Hematopoietic multipotent progenitor cell treated with erythropoietin and hydrocortisone succinate and interleukin-3 and kit ligand, for 8 days (in vitro differentiated cells): ENCODE measurements around the gene RANBP17.
"Not testable (repeated sequence)": the region's sequence is repeated elsewhere in the genome, so short reads cannot be mapped to it uniquely, and the experiment has no call there.

Experiments used
- DNase-seq: peaks from one replicate; pipeline ENCODE4 v3.0.0-alpha.2; 2015

RANBP17 gene

DNA sequence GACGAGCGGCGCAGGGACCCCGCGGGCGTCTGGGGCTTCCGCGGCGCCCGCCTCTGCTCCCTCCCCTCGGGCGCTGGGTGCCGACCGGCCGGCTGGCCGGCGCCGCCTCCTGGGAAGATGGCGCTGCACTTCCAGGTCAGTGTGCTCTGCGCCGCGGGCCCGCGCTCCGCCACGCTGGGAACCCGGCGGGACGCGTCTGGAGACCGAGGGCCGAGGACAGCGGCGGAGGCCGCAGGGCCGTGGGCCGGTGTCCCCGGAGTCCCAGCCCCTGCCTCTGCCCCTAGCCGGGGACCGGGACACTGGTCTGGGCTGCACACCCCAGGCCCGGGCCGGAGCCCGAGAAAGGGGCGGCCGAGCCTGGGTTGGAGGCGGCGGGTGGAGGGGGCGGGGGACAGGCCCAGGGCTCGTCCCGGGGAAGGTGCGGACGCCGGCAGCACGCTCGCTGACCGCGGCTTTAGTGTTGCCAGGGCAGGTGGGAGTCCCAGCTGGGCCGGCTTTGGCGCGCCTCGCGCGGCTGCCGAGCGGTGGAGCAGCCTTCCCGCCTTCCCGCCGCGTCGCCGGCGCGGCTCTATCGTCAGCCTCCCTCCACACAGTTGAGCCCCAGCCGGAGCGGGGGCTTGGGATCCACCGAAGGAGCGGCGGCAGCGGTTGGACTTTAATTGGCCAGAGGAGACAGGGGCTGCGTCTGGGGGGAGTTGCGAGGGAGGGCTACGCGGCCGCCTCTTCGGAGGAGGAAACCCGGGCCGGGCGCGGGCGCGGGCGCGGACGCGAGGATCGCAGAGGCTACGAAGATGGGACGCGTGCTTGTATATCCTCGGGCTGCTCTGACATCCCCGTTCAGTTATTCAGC, at the start of gene RANBP17:
Gene RANBP17 (plus strand): TSS at position 102 of the 850 bp plus-strand sequence.
- DNase-seq: peak; percentile 58

DNA sequence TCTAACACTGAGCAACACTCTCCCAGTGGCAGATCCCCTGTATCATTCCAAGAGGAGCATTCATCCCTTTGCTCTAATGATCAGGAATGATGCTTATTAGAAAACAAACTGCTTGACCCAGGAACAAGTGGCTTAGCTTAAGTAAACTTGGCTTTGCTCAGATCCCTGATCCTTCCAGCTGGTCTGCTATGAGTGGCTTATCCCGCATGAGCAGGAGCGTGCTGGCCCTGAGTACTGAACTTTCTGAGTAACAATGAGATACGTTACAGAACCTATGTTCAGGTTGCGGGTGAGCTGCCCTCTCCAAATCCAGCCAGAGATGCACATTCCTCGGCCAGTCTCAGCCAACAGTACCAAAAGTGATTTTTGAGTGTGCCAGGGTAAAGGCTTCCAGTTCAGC, 48.6 kb upstream of the RANBP17 start:
- DNase-seq: no peak

DNA sequence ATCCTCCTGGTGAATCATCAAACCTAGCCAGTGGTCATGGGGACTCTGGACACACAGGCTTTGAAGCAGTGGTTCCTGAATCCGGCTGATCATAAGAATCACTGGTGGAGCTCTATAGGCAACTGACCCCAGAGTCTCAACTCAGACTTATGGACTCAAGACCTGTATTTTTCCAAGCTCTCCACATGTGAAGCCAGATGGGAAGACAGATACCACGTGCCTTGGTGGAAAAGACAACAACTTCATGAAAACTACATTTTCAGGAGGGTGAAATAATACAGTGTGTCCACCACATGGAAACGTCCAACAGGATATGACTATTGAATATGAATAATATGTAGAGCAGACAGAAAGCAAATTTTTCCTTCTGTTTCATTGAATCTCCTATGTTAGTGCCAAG, 44.6 kb upstream of the RANBP17 start:
- DNase-seq: no peak

DNA sequence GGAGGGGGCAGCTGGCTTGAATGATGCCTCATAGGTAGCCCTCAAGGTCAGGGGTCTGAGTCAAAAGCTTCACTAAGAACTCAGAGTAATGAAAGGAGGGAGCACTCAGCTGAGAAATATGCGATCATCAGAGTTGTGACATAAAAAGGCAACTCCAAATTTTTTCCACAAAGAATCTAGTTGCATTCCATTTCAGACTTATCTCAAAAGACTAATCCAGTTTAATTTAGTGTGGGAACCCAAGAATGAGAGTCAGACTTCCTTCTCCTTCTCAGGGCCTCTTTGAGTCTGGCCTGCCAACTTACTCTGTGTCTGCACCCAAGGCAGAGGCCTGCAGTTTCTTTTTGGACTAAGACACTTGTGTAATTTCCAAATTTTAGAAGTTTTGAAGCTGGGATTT, 43.6 kb upstream of the RANBP17 start:
- no peak for DNase-seq

DNA sequence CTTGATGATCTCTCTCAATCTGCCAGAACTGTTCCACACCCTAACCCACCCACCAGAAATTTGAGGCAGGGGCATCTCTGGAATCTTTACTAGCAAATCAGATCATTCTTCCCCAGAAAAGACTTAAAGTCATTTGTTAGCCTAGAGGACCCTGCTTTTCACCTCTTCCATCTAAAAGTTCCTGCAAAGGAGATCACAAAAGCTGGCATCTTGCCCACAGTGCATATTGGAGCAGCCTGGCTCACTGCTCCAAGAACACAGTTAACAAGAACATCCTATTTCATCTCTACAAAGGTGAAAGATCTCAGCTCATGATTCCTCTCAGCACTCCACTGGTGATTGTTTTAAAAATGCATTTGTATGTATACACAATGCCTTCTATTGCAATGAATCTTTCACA, 42.0 kb upstream of the RANBP17 start:
- no peak for DNase-seq

DNA sequence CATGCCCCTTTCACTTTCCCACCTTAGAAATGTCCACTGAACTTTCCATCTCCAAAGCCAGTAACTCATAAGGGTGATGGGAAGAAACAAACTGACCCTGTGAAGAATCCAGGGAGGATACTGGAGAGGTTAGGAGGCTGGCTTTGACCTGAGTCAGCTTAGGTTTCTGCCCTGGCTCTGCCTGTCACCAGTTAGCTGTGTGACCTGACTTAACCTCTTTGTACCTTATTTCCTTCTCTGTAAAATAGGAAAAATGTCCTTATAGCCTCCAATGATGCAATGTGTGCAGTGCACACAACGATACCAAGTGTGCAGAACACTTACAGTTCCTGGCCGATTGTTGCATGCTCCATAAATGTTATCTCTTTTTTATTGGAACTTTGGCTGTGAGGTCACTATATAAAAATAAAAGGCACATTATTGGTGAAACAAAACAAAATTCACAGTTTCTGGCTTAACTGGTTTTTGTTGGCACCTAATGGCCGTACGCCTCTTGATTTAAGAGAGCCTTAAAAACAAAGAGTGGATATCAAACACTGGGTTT, 40.5 kb upstream of the RANBP17 start:
- DNase-seq: no peak

DNA sequence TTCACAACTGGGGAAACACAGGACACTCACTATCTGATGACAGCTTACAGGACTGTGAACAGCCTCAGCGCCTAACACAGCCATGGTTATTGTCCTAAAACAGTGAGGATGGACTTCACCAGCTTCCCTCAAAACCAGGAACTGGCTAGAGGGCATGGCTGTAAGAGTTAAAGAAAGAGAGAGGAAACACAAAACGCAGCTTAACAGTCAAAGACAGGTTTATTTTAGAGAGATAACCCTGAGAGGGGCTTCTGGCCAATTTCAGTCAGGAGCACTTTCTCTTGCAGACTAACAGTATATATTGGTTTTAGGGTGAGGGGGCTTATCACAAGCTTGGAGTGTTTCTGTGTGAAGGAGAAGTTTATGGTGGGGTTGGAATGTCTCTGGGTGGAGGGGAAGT, 35.7 kb upstream of the RANBP17 start:
- no peak for DNase-seq

DNA sequence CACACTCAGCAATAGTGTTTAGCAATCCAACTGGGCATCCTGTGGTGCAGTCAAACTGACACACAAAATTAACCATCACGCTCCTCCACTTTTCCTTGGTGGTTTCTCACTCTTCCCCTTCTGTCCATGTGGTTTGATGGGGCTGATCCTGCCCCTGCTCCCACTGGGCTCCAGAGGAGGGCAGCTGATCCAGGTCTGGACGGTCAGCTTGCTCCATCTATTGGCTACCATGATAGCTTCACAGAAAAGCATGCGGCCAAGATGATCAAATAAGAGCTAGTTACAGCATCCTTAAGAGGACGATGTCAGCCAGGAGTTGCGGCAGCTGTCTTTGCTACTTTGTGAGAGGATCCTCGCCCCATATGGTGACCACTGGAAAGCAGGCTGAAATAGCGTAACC, 29.6 kb upstream of the RANBP17 start:
- DNase-seq: no peak

DNA sequence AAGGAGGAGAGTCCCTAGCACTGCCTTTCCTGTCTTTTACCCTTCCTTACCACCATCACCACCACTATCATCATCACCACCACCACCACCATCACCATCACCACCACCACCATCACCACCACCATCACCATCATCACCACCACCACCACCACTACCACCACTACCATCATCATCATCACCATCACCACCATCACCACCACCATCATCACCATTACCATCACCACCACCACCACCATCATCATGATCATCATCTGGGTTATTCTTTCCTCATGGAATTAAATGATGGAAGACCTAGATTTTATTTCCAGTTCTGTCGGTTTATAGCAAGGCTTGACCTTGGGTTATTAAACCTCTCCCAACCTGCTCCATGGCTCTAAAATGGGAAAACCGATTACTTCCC, 27.8 kb upstream of the RANBP17 start:
- DNase-seq: not testable (repeated sequence)

DNA sequence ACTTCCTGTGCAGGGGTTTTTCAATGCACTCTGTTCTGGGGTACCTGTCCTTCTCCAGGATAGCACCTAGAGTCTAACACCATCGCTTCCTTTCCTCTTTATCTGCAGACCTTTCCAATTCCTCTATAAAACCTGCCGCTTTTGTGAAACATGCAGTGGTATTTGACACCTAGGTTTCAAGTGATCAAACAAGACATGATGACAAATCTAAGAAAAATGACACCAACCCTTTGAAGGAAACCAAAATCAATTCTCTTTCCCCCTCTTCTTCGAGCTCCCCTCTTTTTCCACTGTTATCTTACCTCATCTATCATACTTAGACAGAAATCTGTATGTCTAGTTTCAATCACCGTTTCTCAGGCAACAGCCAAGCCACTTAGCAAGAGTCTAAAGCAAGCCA, 25.6 kb upstream of the RANBP17 start:
- DNase-seq: no peak

DNA sequence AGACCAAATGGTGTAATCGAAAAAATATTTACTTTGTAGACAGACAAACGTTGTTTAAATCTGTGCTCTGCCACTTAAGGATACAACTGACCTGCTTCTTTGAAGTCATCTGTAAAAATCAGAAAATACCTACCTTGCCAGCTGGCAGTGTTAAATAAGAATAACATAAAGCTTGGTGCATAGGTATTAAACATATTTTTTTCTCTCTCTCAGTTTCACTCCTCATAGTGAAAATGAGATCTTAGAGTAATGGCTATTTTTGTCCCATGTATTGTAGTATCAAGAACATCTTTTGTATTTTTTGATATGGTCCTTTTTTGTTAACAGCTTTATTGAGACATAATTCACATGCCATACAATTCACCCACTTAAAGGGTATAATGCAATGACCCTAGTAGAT, 17.9 kb upstream of the RANBP17 start:
- no peak for DNase-seq

DNA sequence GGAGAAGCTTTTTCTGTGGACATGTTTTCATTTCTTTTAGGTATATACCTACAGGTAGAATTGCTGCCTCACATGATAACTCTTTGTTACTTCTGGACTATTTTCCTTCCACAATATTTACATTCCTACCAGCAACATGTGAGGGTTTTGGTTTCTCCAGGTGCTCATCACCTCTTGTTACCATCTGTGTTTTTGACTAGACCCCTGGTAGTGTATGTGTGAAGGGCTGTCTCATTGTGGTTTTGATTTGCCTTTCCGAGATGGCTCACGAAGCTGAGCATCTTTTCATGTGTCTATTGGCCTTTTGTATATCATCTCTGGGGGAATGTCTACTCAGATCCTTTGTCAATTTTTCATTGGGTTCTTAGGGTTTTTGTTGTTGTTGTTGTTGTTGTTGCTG, 17.2 kb upstream of the RANBP17 start:
- DNase-seq: no peak

DNA sequence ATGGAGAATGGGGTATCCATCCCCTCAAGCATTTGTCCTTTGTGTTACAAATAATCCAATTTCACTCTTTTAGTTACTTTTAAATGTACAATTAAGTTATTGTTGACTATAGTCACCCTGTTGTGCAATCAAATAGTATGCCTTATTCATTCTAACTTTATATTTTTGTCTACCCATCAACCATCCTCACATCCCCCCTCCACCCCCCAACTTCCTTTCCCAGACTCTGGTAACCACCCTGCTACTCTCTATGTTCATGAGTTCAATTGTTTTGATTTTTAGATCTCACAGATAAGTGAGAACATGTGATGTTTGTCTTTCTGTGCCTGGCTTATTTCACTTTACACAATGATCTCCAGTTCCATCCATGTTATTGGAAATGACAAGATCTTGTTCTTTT, 15.4 kb upstream of the RANBP17 start:
- DNase-seq: no peak

DNA sequence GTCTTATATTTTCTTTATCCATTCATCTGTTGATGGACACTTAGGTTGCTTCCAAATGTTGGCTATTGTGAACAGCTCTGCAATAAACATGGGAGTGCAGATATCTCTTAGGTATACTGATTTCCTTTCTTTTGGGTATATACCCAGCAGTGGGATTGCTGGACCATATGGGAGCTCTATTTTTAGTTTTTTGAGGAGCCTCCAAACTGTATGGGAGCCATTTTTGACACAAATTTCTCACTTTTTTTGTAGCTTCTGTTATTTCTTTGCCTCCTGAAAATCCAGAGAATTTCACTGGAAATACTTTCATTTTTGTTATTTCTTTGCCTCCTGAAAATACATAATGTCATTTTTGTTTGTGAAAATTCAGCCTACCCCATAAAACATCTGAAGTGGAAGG, 15.0 kb upstream of the RANBP17 start:
- DNase-seq: no peak

DNA sequence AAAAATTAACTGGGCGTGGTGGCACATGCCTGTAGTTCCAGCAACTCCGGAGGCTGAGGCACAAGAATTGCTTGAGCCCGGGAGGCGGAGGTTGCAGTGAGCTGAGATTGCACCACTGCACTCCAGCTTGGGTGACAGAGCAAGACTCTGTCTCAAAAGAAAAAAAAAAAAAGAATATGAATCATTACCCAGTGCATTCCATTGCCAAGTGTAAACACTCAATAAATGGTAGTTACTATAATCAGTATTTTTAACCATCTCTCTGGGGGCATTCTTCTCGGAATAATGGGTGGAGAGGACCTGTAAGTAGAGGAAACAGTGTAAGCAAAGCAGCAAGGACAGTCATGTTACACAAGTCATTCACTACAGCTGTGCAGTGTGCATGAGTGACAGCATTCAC, 13.8 kb upstream of the RANBP17 start:
- DNase-seq: no peak

DNA sequence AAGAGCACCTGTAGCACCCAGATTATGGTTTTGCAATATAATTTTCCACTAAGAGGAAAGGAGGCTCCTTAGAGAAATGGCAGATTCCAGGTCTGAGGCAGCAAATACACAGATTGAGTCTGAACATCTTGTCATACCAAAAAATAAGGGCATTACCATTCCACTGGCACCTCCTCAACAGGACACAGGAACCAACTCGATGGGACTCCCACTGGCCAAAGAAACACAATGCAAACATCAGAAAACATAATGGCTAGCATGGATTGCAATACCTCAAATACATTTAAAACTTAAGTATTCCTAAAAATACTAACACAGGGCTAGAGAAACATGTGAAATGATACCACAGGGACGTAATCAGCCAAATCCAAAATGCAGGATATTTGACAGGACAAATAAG, 12.4 kb upstream of the RANBP17 start:
- no peak for DNase-seq

DNA sequence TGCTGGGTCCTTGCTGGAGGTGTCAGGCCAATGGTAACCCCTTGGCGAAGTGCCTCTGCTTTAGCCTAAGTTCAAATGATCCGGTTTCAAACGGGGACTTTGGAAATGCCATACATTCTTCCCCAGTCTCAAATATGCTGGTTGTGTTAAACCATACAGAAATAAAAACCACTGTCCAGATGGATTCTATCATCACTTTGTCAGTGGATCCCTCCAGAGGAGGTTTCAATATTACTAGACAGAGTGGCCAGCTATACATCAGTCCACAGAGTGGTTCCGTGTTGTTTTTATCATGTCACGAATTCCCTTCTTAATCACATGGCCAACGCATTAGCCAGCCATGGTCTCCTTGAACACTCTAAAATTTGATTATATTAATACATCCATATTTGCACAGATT, 7.3 kb upstream of the RANBP17 start:
- DNase-seq: no peak

DNA sequence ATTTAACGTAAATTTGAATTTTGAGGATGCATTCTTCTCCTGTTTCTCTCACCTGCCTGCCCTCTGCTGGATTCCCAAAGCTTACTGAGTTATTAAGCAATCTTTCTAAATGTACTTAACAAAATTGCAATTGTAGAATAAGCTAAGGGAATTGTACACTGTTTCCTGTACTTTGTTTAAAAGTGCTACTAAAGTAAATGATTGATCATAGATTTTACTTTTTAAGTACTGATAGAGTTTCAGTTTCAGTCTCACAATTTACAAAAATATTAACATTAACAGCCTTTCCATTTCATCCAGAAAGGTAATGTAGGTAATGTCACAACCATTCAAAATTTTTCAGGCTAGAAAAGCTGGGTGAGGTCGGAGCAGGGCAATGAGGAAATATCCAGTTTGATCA, 4.8 kb upstream of the RANBP17 start:
- DNase-seq: no peak

DNA sequence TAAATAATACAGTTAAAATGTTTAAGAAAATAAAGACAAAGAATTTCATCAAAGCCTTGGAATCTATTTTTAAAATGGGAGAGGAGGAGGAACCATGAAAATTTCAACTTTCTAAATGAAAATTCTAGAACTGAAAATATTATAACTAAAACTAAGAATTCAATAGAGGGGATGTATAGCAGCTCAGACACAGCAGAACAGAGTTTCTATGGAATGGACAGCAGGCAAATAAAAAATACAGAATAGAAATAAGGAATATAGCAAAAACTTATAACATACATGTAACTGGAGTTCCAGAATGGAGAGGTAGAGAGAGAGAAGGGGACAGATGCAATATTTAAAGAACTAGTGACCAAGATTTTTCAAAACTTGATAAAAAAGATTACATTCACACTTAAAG, 1.4 kb upstream of the RANBP17 start:
- no peak for DNase-seq

DNA sequence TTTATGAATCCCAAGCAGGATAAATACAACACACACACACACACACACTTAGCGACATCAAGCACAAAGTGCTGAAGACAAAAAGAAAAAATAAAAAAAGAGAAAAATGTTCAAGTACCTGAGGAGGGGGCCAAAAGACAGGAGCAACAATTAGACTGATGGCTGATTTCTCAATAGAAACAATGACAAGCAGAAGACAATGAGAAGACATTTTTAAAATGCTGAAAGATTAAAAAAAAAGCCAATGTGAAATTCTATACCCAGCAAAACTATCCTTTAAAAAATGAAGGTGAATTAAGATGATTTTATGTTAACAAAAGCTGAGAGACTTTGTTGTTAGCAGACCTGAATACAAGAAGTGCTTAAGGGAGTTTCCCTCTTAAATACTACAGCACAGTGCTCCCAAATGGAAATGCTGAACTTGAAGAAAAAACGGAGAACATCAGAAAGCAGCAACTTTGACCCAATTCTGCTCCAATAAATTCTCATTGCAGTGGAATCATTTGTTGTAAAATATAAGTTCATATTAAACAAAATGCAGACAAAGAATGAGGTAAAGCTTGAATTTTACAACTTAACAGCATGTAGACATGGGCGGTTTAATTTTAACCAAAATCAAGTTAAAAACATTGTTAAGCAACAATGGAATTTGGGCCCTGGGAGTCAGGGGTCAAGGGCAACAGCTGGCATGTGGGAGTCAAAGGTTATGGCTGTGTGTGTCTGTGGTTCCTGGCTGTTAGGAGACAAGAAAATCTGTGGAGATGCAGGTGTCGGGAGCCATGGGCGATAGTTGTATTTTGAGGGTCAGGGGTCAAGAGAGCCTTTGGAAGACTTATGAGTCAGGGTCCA, 776 bp upstream of the RANBP17 start:
- peak; percentile 1 for DNase-seq

DNA sequence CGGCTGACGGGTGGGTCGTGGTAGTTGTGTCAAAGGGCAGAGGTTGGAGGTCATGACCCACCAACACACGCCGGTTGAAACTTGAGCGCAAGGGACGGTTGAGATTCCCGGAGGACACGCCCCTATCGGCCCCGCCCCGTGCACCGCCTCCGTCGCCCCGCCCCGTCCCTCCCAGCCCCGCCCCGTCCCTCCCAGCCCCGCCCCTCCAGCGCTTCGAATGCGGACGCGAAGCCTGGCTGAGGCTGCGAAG, 226 bp upstream of the RANBP17 start:
- no peak for DNase-seq

DNA sequence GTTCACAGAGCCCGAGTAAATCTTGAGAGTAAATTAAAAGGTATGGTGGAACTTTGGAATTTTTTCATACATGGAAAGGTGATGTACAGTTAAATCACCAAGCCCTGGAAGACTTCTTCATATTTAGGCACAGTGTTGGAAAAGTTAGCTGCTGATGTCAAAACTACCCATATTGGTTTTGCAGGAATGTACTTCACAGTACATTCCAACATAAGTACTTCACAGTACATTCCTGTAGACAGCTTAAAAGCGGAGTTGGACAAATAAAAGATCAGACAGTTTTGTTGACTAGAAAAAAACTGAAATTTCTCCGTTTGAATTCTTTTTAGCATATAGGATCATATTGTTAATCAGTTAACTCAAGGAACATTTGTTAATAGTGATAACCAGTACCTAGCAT, 1.8 kb downstream of the RANBP17 start:
- no peak for DNase-seq

DNA sequence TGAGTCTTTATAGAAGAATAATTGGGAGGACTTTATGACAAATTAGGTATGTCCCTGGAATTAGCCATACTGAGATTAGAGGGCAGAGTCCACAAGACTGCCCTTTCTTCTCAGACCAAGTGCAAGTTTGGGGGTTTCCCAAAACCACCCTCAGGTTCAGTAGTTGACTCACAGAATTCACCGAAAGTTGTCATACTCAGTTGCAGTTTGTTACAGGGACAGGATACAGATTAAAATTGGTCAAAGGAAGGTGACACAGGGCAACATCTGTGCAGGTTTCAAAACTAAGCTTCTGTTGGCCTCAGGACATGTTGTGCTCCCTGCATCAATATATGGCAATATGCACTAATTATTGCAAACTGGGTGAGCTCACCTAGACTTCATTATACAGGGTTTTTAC, 3.8 kb downstream of the RANBP17 start:
- no peak for DNase-seq

DNA sequence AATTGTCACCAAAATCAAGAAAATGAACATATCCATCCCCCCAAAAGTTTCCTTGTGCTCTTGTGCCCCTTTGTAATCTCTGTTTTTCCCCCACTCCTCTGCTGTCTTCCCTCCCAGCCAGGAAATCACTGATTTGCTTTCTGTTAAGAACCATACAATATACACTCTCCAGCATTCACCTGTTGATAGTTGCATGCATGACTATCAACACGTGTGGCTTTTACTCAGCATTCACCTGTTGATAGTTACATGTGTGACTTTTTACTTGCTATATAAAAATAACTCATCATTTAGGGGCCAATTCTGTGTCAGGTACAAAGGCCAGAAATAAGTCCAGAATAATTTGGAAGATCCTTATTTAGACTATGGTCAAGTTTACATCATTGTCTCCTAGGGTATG, 6.0 kb downstream of the RANBP17 start:
- DNase-seq: no peak
